Osteoblast (primary cell): Measurements from ENCODE around the gene ADK. TPM values are rescaled to one million over a fixed set of nuclear protein-coding genes. Genes with fewer than 3 reads are reported as not detected.
"Not testable (repeated sequence)": the region's sequence is repeated elsewhere in the genome, so short reads cannot be mapped to it uniquely, and the experiment has no call there.

Source experiments
- DNase-seq: peaks from one replicate; pipeline ENCODE4 v3.0.0; 2011; ENCODE audit warnings: low spot score, mixed read lengths; ENCODE audit not compliant: insufficient read length; ENCODE audit errors: missing footprints
- H2AFZ ChIP-seq: 2 replicates; pipeline ENCODE4 v1.6.0; 2011; ENCODE audit warnings: mild to moderate bottlenecking, low read length
- H3K27ac ChIP-seq: 2 replicates; pipeline ENCODE4 v1.5.1; 2011; ENCODE audit warnings: mild to moderate bottlenecking, low read depth, low read length, moderate library complexity
- H3K27me3 ChIP-seq: 2 replicates; pipeline ENCODE4 v1.6.0; 2012; ENCODE audit warnings: mild to moderate bottlenecking, control low read depth, inconsistent platforms, low read length, moderate library complexity; ENCODE audit not compliant: insufficient read depth
- H3K36me3 ChIP-seq: 2 replicates; pipeline ENCODE4 v1.5.1; 2011; ENCODE audit warnings: mild to moderate bottlenecking, low read length, control low read depth, moderate library complexity; ENCODE audit not compliant: insufficient read depth
- H3K4me1 ChIP-seq: 2 replicates; pipeline ENCODE4 v1.5.1; 2011; ENCODE audit warnings: mild to moderate bottlenecking, low read length, control low read depth, moderate library complexity; ENCODE audit not compliant: insufficient read depth
- H3K4me2 ChIP-seq: 2 replicates; pipeline ENCODE4 v1.6.0; 2011; ENCODE audit warnings: mild to moderate bottlenecking, low read length; ENCODE audit not compliant: insufficient read depth
- H3K4me3 ChIP-seq: fragments of 200-600 bp; sonication (generic); 3 replicates; pipeline ENCODE4 v1.5.1; 2012; ENCODE audit warnings: mild to moderate bottlenecking, low read length, inconsistent platforms; ENCODE audit not compliant: insufficient read depth
- H3K79me2 ChIP-seq: 2 replicates; pipeline ENCODE4 v1.6.0; 2012; ENCODE audit warnings: mild to moderate bottlenecking, low read length, control low read depth, inconsistent platforms; ENCODE audit not compliant: insufficient read depth
- H3K9me3 ChIP-seq: 2 replicates; pipeline ENCODE4 v1.5.1; 2011; ENCODE audit warnings: low read depth, low read length, control low read depth
- H4K20me1 ChIP-seq: 2 replicates; pipeline ENCODE4 v1.6.0; 2012; ENCODE audit warnings: mild to moderate bottlenecking, low read length, control low read depth; ENCODE audit not compliant: insufficient read depth
- total RNA-seq: library from RNA; depleted of rRNA; stranded (reverse); fragments of >200 nt; gene quantifications from 2 replicates; pipeline ENCODE4 v1.2.3, GENCODE V29; 2012
- TF ChIP-seq, protein P1 (sequence below): IDR thresholded peaks from 2 replicates; pipeline ENCODE4 v1.5.1; 2011; ENCODE audit warnings: mild to moderate bottlenecking, low read depth, low read length, moderate library complexity; ENCODE audit errors: extremely low read depth

Gene ADK
- total RNA-seq, 1 donor: 34.0 TPM

DNA sequence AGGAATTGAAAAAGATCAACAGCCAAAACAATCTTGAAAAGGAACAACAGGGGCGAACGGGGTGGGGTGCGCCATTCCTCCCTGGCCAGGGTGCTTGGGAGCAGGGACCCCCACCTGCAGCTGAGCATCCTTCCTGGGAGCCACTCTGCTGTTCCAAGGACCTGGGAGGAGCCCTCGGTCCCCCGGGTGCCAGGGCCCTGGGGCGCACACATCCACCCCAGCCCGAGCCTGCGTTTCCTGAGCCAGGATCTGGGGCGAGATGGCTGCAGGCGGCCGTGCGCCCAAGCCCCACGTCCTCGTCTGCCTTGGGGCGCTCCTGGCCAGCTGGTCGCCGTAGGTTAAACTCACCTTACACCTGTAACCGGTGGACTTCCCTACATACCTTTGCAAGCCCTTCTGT is 11.0 kb upstream of the ADK start:
- H4K20me1 ChIP-seq: peaks cover 27% of the 10 kb centered on the region
- DNase-seq: no peak
- no peaks in the 10 kb centered on the region for H3K9me3 ChIP-seq
- no peak overlapping the region for H3K4me3 ChIP-seq
- H3K79me2 ChIP-seq: peaks cover 53% of the 10 kb centered on the region
- H3K27me3 ChIP-seq: no peaks in the 10 kb centered on the region
- H2AFZ ChIP-seq: no peak overlapping the region
- H3K27ac ChIP-seq: no peak overlapping the region
- TF ChIP-seq, protein P1, sequence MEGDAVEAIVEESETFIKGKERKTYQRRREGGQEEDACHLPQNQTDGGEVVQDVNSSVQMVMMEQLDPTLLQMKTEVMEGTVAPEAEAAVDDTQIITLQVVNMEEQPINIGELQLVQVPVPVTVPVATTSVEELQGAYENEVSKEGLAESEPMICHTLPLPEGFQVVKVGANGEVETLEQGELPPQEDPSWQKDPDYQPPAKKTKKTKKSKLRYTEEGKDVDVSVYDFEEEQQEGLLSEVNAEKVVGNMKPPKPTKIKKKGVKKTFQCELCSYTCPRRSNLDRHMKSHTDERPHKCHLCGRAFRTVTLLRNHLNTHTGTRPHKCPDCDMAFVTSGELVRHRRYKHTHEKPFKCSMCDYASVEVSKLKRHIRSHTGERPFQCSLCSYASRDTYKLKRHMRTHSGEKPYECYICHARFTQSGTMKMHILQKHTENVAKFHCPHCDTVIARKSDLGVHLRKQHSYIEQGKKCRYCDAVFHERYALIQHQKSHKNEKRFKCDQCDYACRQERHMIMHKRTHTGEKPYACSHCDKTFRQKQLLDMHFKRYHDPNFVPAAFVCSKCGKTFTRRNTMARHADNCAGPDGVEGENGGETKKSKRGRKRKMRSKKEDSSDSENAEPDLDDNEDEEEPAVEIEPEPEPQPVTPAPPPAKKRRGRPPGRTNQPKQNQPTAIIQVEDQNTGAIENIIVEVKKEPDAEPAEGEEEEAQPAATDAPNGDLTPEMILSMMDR: no peak
- H3K4me1 ChIP-seq: peaks cover 2% of the 10 kb centered on the region
- no peak overlapping the region for H3K4me2 ChIP-seq
- H3K36me3 ChIP-seq: peaks cover 26% of the 10 kb centered on the region

DNA sequence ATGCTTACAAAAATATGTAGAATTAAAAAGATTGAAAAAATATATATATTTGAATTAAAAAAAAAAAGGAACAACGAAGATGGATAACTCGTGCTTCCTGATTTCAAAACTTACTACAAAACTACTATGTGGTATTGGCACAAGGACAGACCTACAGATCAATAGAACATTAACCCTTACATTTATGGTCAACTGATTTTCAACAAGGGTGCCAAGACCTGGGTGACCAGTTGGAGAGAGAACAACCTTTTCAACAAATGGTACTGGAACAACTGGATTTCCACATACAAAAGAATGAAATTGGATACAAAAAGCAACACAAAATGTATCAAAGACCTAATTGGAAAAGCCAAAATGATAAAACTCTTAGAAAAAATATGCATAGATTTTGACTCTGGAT is 10.5 kb upstream of the ADK start:
- Histone ChIP-seq H3K4me3 (no peak overlapping the region), H3K79me2 (peaks cover 53% of the 10 kb centered on the region), H3K27ac (no peak overlapping the region), H3K4me2 (no peak overlapping the region), H3K36me3 (peaks cover 20% of the 10 kb centered on the region), H2AFZ (no peak overlapping the region), H3K27me3 (no peaks in the 10 kb centered on the region), H3K9me3 (no peaks in the 10 kb centered on the region), H3K4me1 (peaks cover 7% of the 10 kb centered on the region), H4K20me1 (peaks cover 31% of the 10 kb centered on the region)
- no peak for DNase-seq
- TF ChIP-seq, protein P1: no peak

DNA sequence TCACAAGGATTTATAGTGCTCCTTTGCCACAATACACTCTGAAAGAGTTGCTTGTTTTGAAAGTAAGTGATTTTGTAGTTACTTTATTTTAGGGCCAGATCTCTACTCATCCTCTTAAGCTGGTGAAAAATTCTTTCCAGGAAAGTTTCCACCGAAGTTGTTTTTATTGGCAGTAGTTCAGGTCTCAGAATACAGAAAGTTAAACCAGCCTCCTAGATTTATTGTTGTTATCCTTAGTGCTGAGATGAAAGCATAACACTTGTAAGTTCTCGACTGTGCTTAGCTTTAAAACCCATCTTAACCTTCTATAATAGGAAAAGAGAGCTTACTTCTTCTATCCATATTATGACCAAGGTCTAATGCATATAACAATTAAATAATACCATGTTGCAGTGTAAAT is 5.9 kb upstream of the ADK start:
- Histone ChIP-seq H3K27ac (no peak overlapping the region), H2AFZ (no peak overlapping the region), H3K4me1 (peaks cover 21% of the 10 kb centered on the region), H3K9me3 (no peaks in the 10 kb centered on the region), H3K4me2 (peak overlapping the region; percentile 11), H3K79me2 (peaks cover 80% of the 10 kb centered on the region), H4K20me1 (peaks cover 51% of the 10 kb centered on the region), H3K27me3 (no peaks in the 10 kb centered on the region), H3K4me3 (no peak overlapping the region), H3K36me3 (no peaks in the 10 kb centered on the region)
- DNase-seq: peak; percentile 93
- TF ChIP-seq, protein P1: no peak

DNA sequence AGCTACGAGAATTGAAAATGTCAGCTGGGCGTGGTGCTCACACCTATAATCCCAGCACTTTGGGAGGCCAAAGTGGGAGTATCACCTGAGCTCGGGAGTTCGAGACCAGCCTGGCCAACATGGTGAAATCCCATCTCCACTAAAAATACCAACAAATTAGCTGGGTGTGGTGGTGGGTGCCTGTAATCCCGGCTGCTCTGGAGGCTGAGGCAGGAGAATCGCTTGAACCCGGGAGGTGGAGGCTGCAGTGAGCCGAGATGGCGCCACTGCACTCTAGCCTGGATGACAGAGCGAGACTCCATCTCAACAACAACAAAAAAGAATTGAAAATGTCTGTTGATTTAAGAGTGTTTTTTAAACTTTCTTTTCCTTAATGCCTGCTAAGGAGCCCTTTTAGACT is 4.0 kb upstream of the ADK start:
- DNase-seq, H3K4me2 ChIP-seq, H3K4me3 ChIP-seq, H3K27me3 ChIP-seq, H3K27ac ChIP-seq, H2AFZ ChIP-seq, H3K9me3 ChIP-seq, H3K36me3 ChIP-seq: not testable (repeated sequence)
- H3K4me1 ChIP-seq: peaks cover 26% of the 10 kb centered on the region
- H3K79me2 ChIP-seq: peaks cover 76% of the 10 kb centered on the region
- peaks cover 45% of the 10 kb centered on the region for H4K20me1 ChIP-seq
